GM12878 (cell line): ENCODE measurements around the gene RFX7. TPM values are rescaled to one million over a fixed set of nuclear protein-coding genes. Genes with fewer than 3 reads are reported as not detected.

Source experiments
- ATAC-seq: fragments of 200-7000 bp; cut with Tn5 transposase; 3 replicates; pipeline ENCODE4 v1.9.1; 2020; ENCODE audit warnings: mild to moderate bottlenecking, moderate library complexity
- BruUV-seq: library from RNA; stranded (reverse); fragments of 400-500 nt; replicated peaks from 2 replicates; lab custom pipeline; 2021; lab: Mats Ljungman, UMichigan
- CTCF ChIA-PET: fragments of 300-600 bp; sonication (Branson Sonifier 250); formaldehyde crosslinking; extraction: SDS; loops from one replicate; lab custom pipeline; 2021; ENCODE audit warnings: inconsistent platforms; lab: Yijun Ruan, JAX
- POLR2A ChIA-PET: fragments of 350-600 bp; formaldehyde crosslinking; extraction: SDS; loops from one replicate; lab custom pipeline; 2021; ENCODE audit warnings: inconsistent platforms; lab: Charles Lee
- RAD21 ChIA-PET: fragments of 300-600 bp; sonication (Branson Sonifier 250); formaldehyde crosslinking; loops from one replicate; lab custom pipeline; 2023; ENCODE audit warnings: antibody characterized with exemption; ENCODE audit not compliant: unreplicated experiment; lab: Charles Lee
- SMC1A ChIA-PET: fragments of 300-600 bp; sonication (Branson Sonifier 250); formaldehyde crosslinking; loops from one replicate; lab custom pipeline; 2023; ENCODE audit not compliant: unreplicated experiment, uncharacterized antibody; lab: Charles Lee
- DNase-seq: peaks from one replicate; pipeline ENCODE4 v3.0.0-alpha.2; 2011; ENCODE audit warnings: low read depth, low spot score
- FAIRE-seq: peaks from 3 replicates; lab custom pipeline; 2011; peaks lifted over from hg19 to GRCh38; lab: Jason Lieb, UNC
- H2AFZ ChIP-seq: 2 replicates; pipeline ENCODE4 v1.6.0; 2011; ENCODE audit warnings: low read depth, low read length, control low read depth; ENCODE audit not compliant: control insufficient read depth
- H3K27ac ChIP-seq: 2 replicates; pipeline ENCODE4 v1.5.1; 2011; ENCODE audit warnings: control low read depth; ENCODE audit not compliant: control insufficient read depth, insufficient read depth
- H3K27me3 ChIP-seq, 2 experiments: replicated peaks in 1 of 2; 2 replicates each; pipeline versions ENCODE4 v1.6.0 to v1.6.1; 2011; ENCODE audit warnings: low read length in 1 of 2; ENCODE audit not compliant: control insufficient read depth in 2 of 2, insufficient read depth in 2 of 2
- H3K36me3 ChIP-seq, 2 experiments: 2 replicates each; pipeline ENCODE4 v1.5.1; 2011; ENCODE audit warnings: low read length in 1 of 2; ENCODE audit not compliant: control insufficient read depth in 2 of 2, insufficient read depth in 2 of 2
- H3K4me1 ChIP-seq: 2 replicates; pipeline ENCODE4 v1.6.1; 2011; ENCODE audit warnings: mild to moderate bottlenecking, low read length, moderate library complexity, mixed read lengths; ENCODE audit not compliant: control insufficient read depth, insufficient read depth
- H3K4me2 ChIP-seq: 2 replicates; pipeline ENCODE4 v1.6.0; 2011; ENCODE audit warnings: control low read depth; ENCODE audit not compliant: control insufficient read depth, insufficient read depth
- H3K4me3 ChIP-seq: fragments of 200-600 bp; sonication (generic); 2 replicates; pipeline ENCODE4 v1.5.1; 2016
- H3K79me2 ChIP-seq: 2 replicates; pipeline ENCODE4 v1.6.0; 2011; ENCODE audit warnings: low read length; ENCODE audit not compliant: control insufficient read depth, insufficient read depth
- H3K9ac ChIP-seq: 2 replicates; pipeline ENCODE4 v1.8.0; 2011; ENCODE audit warnings: low read length, control low read depth, mixed read lengths; ENCODE audit not compliant: control insufficient read depth, insufficient read depth
- H3K9me3 ChIP-seq: replicated peaks from 3 replicates; pipeline ENCODE4 v1.5.1; 2011; ENCODE audit warnings: mild to moderate bottlenecking, low read length; ENCODE audit not compliant: control insufficient read depth, insufficient read depth
- H4K20me1 ChIP-seq: 2 replicates; pipeline ENCODE4 v1.6.0; 2011; ENCODE audit not compliant: control insufficient read depth, insufficient read depth
- BCL3 ChIP-seq: IDR thresholded peaks from 2 replicates; pipeline ENCODE4 v1.6.1; 2011; ENCODE audit warnings: borderline replicate concordance, low read depth, mild to moderate bottlenecking, moderate library complexity, low read length; ENCODE audit not compliant: insufficient read depth, poor library complexity, severe bottlenecking
- CHD2 ChIP-seq: IDR thresholded peaks from 2 replicates; pipeline ENCODE4 v1.6.1; 2011; ENCODE audit warnings: low read depth, low read length, improper control_type of control experiment, borderline replicate concordance
- CHD4 ChIP-seq: fragments of 200-600 bp; sonication (generic); IDR thresholded peaks from 2 replicates; pipeline ENCODE4 v1.6.1; 2016; ENCODE audit warnings: mild to moderate bottlenecking
- EP300 ChIP-seq, 2 experiments: fragments of 150-350 bp in 1 of 2; IDR thresholded peaks; 2 replicates each; pipeline ENCODE4 v1.6.1; 2011 to 2012; ENCODE audit warnings: low read depth in 2 of 2, low read length in 2 of 2, borderline replicate concordance in 1 of 2, improper control_type of control experiment in 1 of 2, inconsistent platforms in 1 of 2; ENCODE audit not compliant: control insufficient read depth in 1 of 2
- GABPA ChIP-seq: IDR thresholded peaks from 2 replicates; pipeline ENCODE4 v1.6.1; 2014; ENCODE audit warnings: antibody characterized with exemption, low read depth, mild to moderate bottlenecking, inconsistent platforms
- IKZF1 ChIP-seq: fragments of 450-650 bp; conservative IDR thresholded peaks from 2 replicates; pipeline ENCODE4 v1.6.1; 2017; ENCODE audit warnings: antibody characterized with exemption, mild to moderate bottlenecking
- IKZF2 ChIP-seq, 2 experiments: fragments of 450-650 bp; IDR thresholded peaks; 2 replicates each; pipeline ENCODE4 v1.6.1; 2017; ENCODE audit warnings: mild to moderate bottlenecking in 2 of 2, moderate library complexity in 2 of 2
- NBN ChIP-seq: fragments of 450-650 bp; IDR thresholded peaks from 2 replicates; pipeline ENCODE4 v1.6.1; 2016
- RAD51 ChIP-seq: fragments of 450-650 bp; IDR thresholded peaks from 2 replicates; pipeline ENCODE4 v1.6.1; 2016; ENCODE audit warnings: moderate library complexity, mild to moderate bottlenecking, inconsistent platforms
- RUNX3 ChIP-seq: IDR thresholded peaks from 2 replicates; pipeline ENCODE4 v1.6.1; 2012; ENCODE audit warnings: low read length, inconsistent platforms
- TARDBP ChIP-seq: IDR thresholded peaks from 2 replicates; pipeline ENCODE4 v1.6.1; 2016; ENCODE audit warnings: borderline replicate concordance
- USF2 ChIP-seq: IDR thresholded peaks from 2 replicates; pipeline ENCODE4 v1.6.1; 2011; ENCODE audit warnings: low read depth, low read length, improper control_type of control experiment, borderline replicate concordance
- ZSCAN29 ChIP-seq: fragments of 450-650 bp; IDR thresholded peaks from 2 replicates; pipeline ENCODE4 v1.6.1; 2017; ENCODE audit warnings: mild to moderate bottlenecking, moderate library complexity
- WGBS: methylation state at CpG from one replicate; pipeline ENCODE4 v1.1.6; 2016; ENCODE audit warnings: low lambda C conversion rate; ENCODE audit not compliant: insufficient replicate concordance, insufficient coverage; ENCODE audit errors: missing lambda C conversion rate; 5-methylcytosine and 5-hydroxymethylcytosine counted together
- in situ Hi-C: fragments of 300-500 bp; cut with MboI; formaldehyde crosslinking; loops from 9 replicates; pipeline ENCODE4 v1.14.3; 2018; ENCODE audit warnings: mixed read lengths
- intact Hi-C: fragments of 100-400 bp; cut with micrococcal nuclease; formaldehyde crosslinking; loops from one replicate; pipeline ENCODE4 v1.14.2; 2022; ENCODE audit not compliant: unreplicated experiment
- polyA plus RNA-seq, 11 experiments: library from polyadenylated mRNA; depleted of rRNA in 4 of 11; unstranded in 6 of 11; stranded (reverse) in 5 of 11; fragments of >200 nt; fragmentation: Nextera tagmentation in 4 of 11; fragmentation: Illumina TruSeq in 1 of 11; extraction: Ambion mirVana in 4 of 11; extraction: Trizol in 1 of 11; gene quantifications; 1 replicate in 1 of 11; 2 replicates in 10 of 11; pipeline versions ENCODE4 v1.2.1 to v1.2.3, GENCODE V29; 2011 to 2016; ENCODE audit warnings: inconsistent platforms in 2 of 11, missing spikeins in 2 of 11, low read depth in 1 of 11
- total RNA-seq, 4 experiments: library from RNA; depleted of rRNA in 3 of 4; stranded (reverse); fragments of >200 nt in 3 of 4; fragmentation: Illumina TruSeq in 1 of 4; extraction: Trizol in 1 of 4; gene quantifications; 2 replicates each; pipeline versions ENCODE4 v1.2.1 to v1.2.3, GENCODE V29; 2013 to 2021
- TF ChIP-seq, protein P1 (sequence below): IDR thresholded peaks from 2 replicates; pipeline ENCODE4 v1.6.1; 2012; ENCODE audit warnings: low read length, inconsistent platforms

RFX7 gene
- total and polyA plus RNA-seq, 10 of the 15 experiments (the other 5 are each of a cell fraction or from before 2014, with no cell fraction given), result 3.2 to 31.4 (median 10.7) TPM

- no peak for TF ChIP-seq BCL3
Measured at GRCh38 chr15:56150204-56150603, 93.5 kb downstream of the RFX7 start (continued).

DNA sequence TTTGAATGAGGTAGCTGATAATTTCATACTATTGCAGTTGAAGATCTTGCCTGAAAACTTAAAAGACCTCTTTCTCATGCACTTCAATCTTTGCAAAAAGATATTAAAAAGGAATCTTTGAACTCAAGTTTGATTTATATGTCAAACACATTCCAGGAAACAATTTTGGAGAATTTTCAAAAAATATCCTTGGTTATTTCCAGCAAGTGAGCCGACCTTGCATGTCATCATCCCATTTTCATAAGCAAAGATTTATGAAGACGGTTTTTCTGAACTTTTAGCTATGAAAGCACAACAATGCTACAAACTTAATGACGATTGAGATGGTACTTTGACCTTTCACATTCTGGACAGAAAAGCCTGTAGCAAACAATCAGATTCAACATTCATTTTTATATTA lies 95.6 kb downstream of the RFX7 start:
- Histone ChIP-seq H3K4me1 (no peaks in the 10 kb centered on the region), H4K20me1 (no peaks in the 10 kb centered on the region), H3K79me2 (peaks cover under 1% of the 10 kb centered on the region), H3K9me3 (peaks cover 2% of the 10 kb centered on the region; the same call in 2 of the 3 replicates), H3K36me3 (peaks cover 0 to 1% of the 10 kb centered on the region in 2 experiments; a peak in 2 of 4 replicates), H3K27me3 (no peaks in the 10 kb centered on the region), H3K27ac (no peak overlapping the region), H3K4me3 (no peak overlapping the region), H2AFZ (no peak overlapping the region), H3K9ac (no peak overlapping the region), H3K4me2 (no peak overlapping the region)
- WGBS, result 79% methylated on average over 3 of the region's 3 CpGs
- TF ChIP-seq ZSCAN29 (no peak), NBN (no peak), CHD4 (no peak), USF2 (no peak), CHD2 (no peak), RUNX3 (no peak), IKZF2 (IDR thresholded peaks at IDR 0.05) (no peak), RAD51 (no peak), EP300 (IDR thresholded peaks at IDR 0.05; ENCODE audit: borderline replicate concordance in 1 of 2, control insufficient read depth in 1 of 2, low read depth in 2 of 2, low read length in 2 of 2) (no peak), IKZF1 (no peak), GABPA (no peak), TARDBP (no peak)
- TF ChIP-seq, protein P1, sequence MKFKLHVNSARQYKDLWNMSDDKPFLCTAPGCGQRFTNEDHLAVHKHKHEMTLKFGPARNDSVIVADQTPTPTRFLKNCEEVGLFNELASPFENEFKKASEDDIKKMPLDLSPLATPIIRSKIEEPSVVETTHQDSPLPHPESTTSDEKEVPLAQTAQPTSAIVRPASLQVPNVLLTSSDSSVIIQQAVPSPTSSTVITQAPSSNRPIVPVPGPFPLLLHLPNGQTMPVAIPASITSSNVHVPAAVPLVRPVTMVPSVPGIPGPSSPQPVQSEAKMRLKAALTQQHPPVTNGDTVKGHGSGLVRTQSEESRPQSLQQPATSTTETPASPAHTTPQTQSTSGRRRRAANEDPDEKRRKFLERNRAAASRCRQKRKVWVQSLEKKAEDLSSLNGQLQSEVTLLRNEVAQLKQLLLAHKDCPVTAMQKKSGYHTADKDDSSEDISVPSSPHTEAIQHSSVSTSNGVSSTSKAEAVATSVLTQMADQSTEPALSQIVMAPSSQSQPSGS, result no peak
- ATAC-seq, result no peak
- intact Hi-C loops, result no loop called here
- CTCF ChIA-PET, result no interaction called here
- DNase-seq, result no peak
- SMC1A ChIA-PET, result interaction anchor here (0.7 kb wide), 1 partner anchor 14 kb away, joined by 3 read pairs; no protein-coding TSS in a partner anchor
- POLR2A ChIA-PET, result no interaction called here
- RAD21 ChIA-PET, result no interaction called here
- no peak for FAIRE-seq
- in situ Hi-C loops, result no loop called here
- no TSS peak for BruUV-seq
